PC-3 (cell line): ENCODE results near the gene ADGRV1. TPM values are rescaled to one million over a fixed set of nuclear protein-coding genes. Genes with fewer than 3 reads are reported as not detected.
A peak's percentile ranks its signal among the peaks of the same experiment; 100 is the strongest.

Experiments used
- ATAC-seq: fragments of 200-7000 bp; cut with Tn5 transposase; 2 replicates; pipeline ENCODE4 v1.9.1; 2020; ENCODE audit warnings: mild to moderate bottlenecking, moderate library complexity
- BruUV-seq: library from RNA; stranded (reverse); fragments of 400-500 nt; replicated peaks from 2 replicates; lab custom pipeline; 2021; lab: Mats Ljungman, UMichigan
- CTCF ChIA-PET: fragments of 300-600 bp; sonication (Branson Sonifier 250); formaldehyde crosslinking; loops from one replicate; lab custom pipeline; 2022; ENCODE audit warnings: antibody characterized with exemption; lab: Charles Lee
- POLR2A ChIA-PET: fragments of 300-600 bp; sonication (Branson Sonifier 250); formaldehyde crosslinking; loops from one replicate; lab custom pipeline; 2022; ENCODE audit warnings: antibody characterized with exemption; ENCODE audit not compliant: unreplicated experiment; lab: Charles Lee
- DNase-seq: peaks from one replicate; pipeline ENCODE4 v3.0.0-alpha.2; 2015
- H2AFZ ChIP-seq: fragments of 300-600 bp; sonication (generic); 2 replicates; pipeline ENCODE4 v1.6.0; 2016; ENCODE audit warnings: antibody characterized with exemption, low read length
- H3F3A ChIP-seq: fragments of 300-600 bp; sonication (generic); one replicate; pipeline ENCODE4 v1.6.0; 2017; ENCODE audit warnings: antibody characterized with exemption, low read length, control low read depth, mild to moderate bottlenecking; ENCODE audit not compliant: unreplicated experiment
- H3K27ac ChIP-seq: fragments of 300-600 bp; sonication (generic); 2 replicates; pipeline ENCODE4 v1.5.1; 2016; ENCODE audit warnings: mild to moderate bottlenecking, low read length
- H3K27me3 ChIP-seq: fragments of 300-600 bp; sonication (generic); 2 replicates; pipeline ENCODE4 v1.6.1; 2016; ENCODE audit warnings: low read length, mixed read lengths
- H3K36me3 ChIP-seq: fragments of 300-600 bp; sonication (generic); 2 replicates; pipeline ENCODE4 v1.6.1; 2016; ENCODE audit warnings: low read depth, mixed run types, low read length, mixed read lengths
- H3K4me1 ChIP-seq: fragments of 300-600 bp; sonication (generic); 2 replicates; pipeline ENCODE4 v1.5.1; 2016; ENCODE audit warnings: low read length; ENCODE audit not compliant: insufficient read depth
- H3K4me2 ChIP-seq: fragments of 300-600 bp; sonication (generic); 2 replicates; pipeline ENCODE4 v1.6.0; 2016; ENCODE audit warnings: low read length
- H3K4me3 ChIP-seq: fragments of 300-600 bp; sonication (generic); 2 replicates; pipeline ENCODE4 v1.5.1; 2016; ENCODE audit warnings: mild to moderate bottlenecking, low read length, mixed read lengths
- H3K79me2 ChIP-seq: fragments of 300-600 bp; sonication (generic); 2 replicates; pipeline ENCODE4 v1.6.1; 2017; ENCODE audit warnings: low read length, mixed read lengths
- H3K9ac ChIP-seq: fragments of 300-600 bp; sonication (generic); 2 replicates; pipeline ENCODE4 v1.6.0; 2016; ENCODE audit warnings: mild to moderate bottlenecking, low read length
- H3K9me2 ChIP-seq: fragments of 300-600 bp; sonication (generic); replicated peaks from 2 replicates; pipeline ENCODE4 v1.6.1; 2016; ENCODE audit warnings: mixed run types, low read length, mixed read lengths
- H3K9me3 ChIP-seq: fragments of 300-600 bp; sonication (generic); 2 replicates; pipeline ENCODE4 v1.6.1; 2016; ENCODE audit warnings: low read length, mixed read lengths
- H4K20me1 ChIP-seq: fragments of 300-600 bp; sonication (generic); 2 replicates; pipeline ENCODE4 v1.6.1; 2016; ENCODE audit warnings: low read length, mixed read lengths
- CTCF ChIP-seq: fragments of 300-600 bp; sonication (generic); conservative IDR thresholded peaks from 2 replicates; pipeline ENCODE4 v1.5.1; 2017; ENCODE audit warnings: antibody characterized with exemption, low read depth, mild to moderate bottlenecking, low read length
- EZH2 ChIP-seq: fragments of 300-600 bp; sonication (generic); IDR thresholded peaks from one replicate; pipeline ENCODE4 v1.6.1; 2017; ENCODE audit warnings: antibody characterized with exemption, mild to moderate bottlenecking, low read length; ENCODE audit not compliant: unreplicated experiment
- EZH2phosphoT487 ChIP-seq: fragments of 300-600 bp; sonication (generic); IDR thresholded peaks from 2 replicates; pipeline ENCODE4 v1.6.1; 2018; ENCODE audit warnings: mild to moderate bottlenecking, antibody characterized with exemption, low read length, borderline replicate concordance
- intact Hi-C: fragments of 100-400 bp; cut with micrococcal nuclease; formaldehyde crosslinking; loops from 2 replicates; pipeline ENCODE4 v1.9.0; 2023
- total RNA-seq: library from RNA; depleted of rRNA; stranded (reverse); fragments of >200 nt; gene quantifications from 2 replicates; pipeline ENCODE4 v1.2.3, GENCODE V29; 2014

Gene ADGRV1
- total RNA-seq, 1 experiment from 2014 or later, result 22.7 TPM

GRCh38 chr5:91007251-91007650 is 448.7 kb downstream of the ADGRV1 start:
- Histone ChIP-seq H3K4me2 (no peak overlapping the region), H3K27me3 (no peaks in the 10 kb centered on the region), H3F3A (no peaks in the 10 kb centered on the region), H3K27ac (no peak overlapping the region), H3K9me2 (no peaks in the 10 kb centered on the region), H4K20me1 (no peaks in the 10 kb centered on the region), H3K9ac (no peak overlapping the region), H3K79me2 (no peaks in the 10 kb centered on the region), H2AFZ (no peak overlapping the region), H3K4me3 (no peak overlapping the region), H3K9me3 (no peaks in the 10 kb centered on the region), H3K4me1 (no peaks in the 10 kb centered on the region), H3K36me3 (no peaks in the 10 kb centered on the region)
- no peak for DNase-seq
- CTCF ChIA-PET, result no interaction called here
- no TSS peak for BruUV-seq
- ATAC-seq, result no peak
- POLR2A ChIA-PET, result no interaction called here
- intact Hi-C loops, result no loop called here
- TF ChIP-seq EZH2, result no peak
- peak; percentile 36; the same call in 1 of the 2 replicates for TF ChIP-seq CTCF

- BruUV-seq, result no TSS peak
These were observed 449.3 kb downstream of the ADGRV1 start for GRCh38 chr5:91007780-91008402.

More at GRCh38 chr5:91007780-91008402, 449.3 kb downstream of the ADGRV1 start:
- no peaks in the 10 kb centered on the region for H3K9me2 ChIP-seq
- intact Hi-C loops, result no loop called here
- no peaks in the 10 kb centered on the region for H3K27me3 ChIP-seq
- H3K36me3 ChIP-seq, result no peaks in the 10 kb centered on the region
- TF ChIP-seq EZH2 (no peak), EZH2phosphoT487 (no peak), CTCF (no peak)
- no peak overlapping the region for H2AFZ ChIP-seq
- H3K4me2 ChIP-seq, result no peak overlapping the region
- no peaks in the 10 kb centered on the region for H3K4me1 ChIP-seq
- no peaks in the 10 kb centered on the region for H3K79me2 ChIP-seq
- ChIA-PET CTCF (no interaction called here), POLR2A (no interaction called here)
- H3K9ac ChIP-seq, result no peak overlapping the region
- H3K27ac ChIP-seq, result no peak overlapping the region
- no peaks in the 10 kb centered on the region for H4K20me1 ChIP-seq
- H3K4me3 ChIP-seq, result no peak overlapping the region
- H3F3A ChIP-seq, result no peaks in the 10 kb centered on the region
- ATAC-seq (peak; percentile 71), DNase-seq (no peak)
- H3K9me3 ChIP-seq, result no peaks in the 10 kb centered on the region
